Endothelial cell of umbilical vein (primary cell): ENCODE data around the gene LRWD1. TPM values are rescaled to one million over a fixed set of nuclear protein-coding genes. Genes with fewer than 3 reads are reported as not detected.

Experiments used
- BruUV-seq: library from RNA; stranded (reverse); fragments of 400-500 nt; replicated peaks from 2 replicates; lab custom pipeline; 2021; lab: Mats Ljungman, UMichigan
- CTCF ChIA-PET: fragments of 300-600, 350-600 bp; sonication (Branson Sonifier 250); formaldehyde crosslinking; loops from one replicate; lab custom pipeline; 2021; ENCODE audit warnings: antibody characterized with exemption, inconsistent platforms; lab: Charles Lee
- POLR2A ChIA-PET: fragments of 300-600, 350-600 bp; sonication (Branson Sonifier 250); formaldehyde crosslinking; loops from one replicate; lab custom pipeline; 2021; ENCODE audit warnings: antibody characterized with exemption, inconsistent platforms; lab: Charles Lee
- DNase-seq: peaks from one replicate; pipeline ENCODE4 v3.0.0-alpha.2; 2011; ENCODE audit warnings: low read depth, low spot score
- FAIRE-seq: peaks from 2 replicates; lab custom pipeline; 2011; peaks lifted over from hg19 to GRCh38; lab: Jason Lieb, UNC
- H2AFZ ChIP-seq: 2 replicates; pipeline ENCODE4 v1.6.0; 2012; ENCODE audit warnings: low read depth, low read length, control low read depth, inconsistent platforms
- H3K27ac ChIP-seq: 2 replicates; pipeline ENCODE4 v1.5.1; 2011; ENCODE audit warnings: low read depth, mild to moderate bottlenecking, control low read depth, low read length, moderate library complexity; ENCODE audit not compliant: insufficient read depth
- H3K27me3 ChIP-seq, 2 experiments: 2 replicates each; pipeline versions ENCODE4 v1.6.0 to v1.6.1; 2011; ENCODE audit warnings: low read length in 2 of 2, mixed read lengths in 1 of 2; ENCODE audit not compliant: control insufficient read depth in 2 of 2, insufficient read depth in 2 of 2
- H3K36me3 ChIP-seq, 2 experiments: 2 replicates in 1 of 2; 3 replicates in 1 of 2; pipeline ENCODE4 v1.5.1; 2011; ENCODE audit warnings: low read length in 2 of 2, mild to moderate bottlenecking in 1 of 2, moderate library complexity in 1 of 2; ENCODE audit not compliant: control insufficient read depth in 2 of 2, insufficient read depth in 2 of 2; ENCODE audit errors: extremely low read depth in 1 of 2
- H3K4me1 ChIP-seq: 3 replicates; pipeline ENCODE4 v1.5.1; 2011; ENCODE audit warnings: mild to moderate bottlenecking, low read length; ENCODE audit not compliant: control insufficient read depth, insufficient read depth; ENCODE audit errors: extremely low read depth
- H3K4me2 ChIP-seq: 2 replicates; pipeline ENCODE4 v1.6.1; 2011; ENCODE audit warnings: low read length, control low read depth, mixed read lengths; ENCODE audit not compliant: insufficient read depth
- H3K4me3 ChIP-seq, 3 experiments: fragments of 200-600 bp in 1 of 3; sonication (generic), shearing (Covaris generic) in 1 of 3; replicated peaks in 1 of 3; 2 replicates each; pipeline ENCODE4 v1.5.1; 2011 to 2016; ENCODE audit warnings: control low read depth in 3 of 3, low read length in 3 of 3, mild to moderate bottlenecking in 2 of 3, inconsistent platforms in 1 of 3, low read depth in 1 of 3, moderate library complexity in 1 of 3; ENCODE audit not compliant: insufficient read depth in 1 of 3
- H3K79me2 ChIP-seq: 2 replicates; pipeline ENCODE4 v1.6.0; 2012; ENCODE audit warnings: low read length, inconsistent platforms; ENCODE audit not compliant: control insufficient read depth, insufficient read depth
- H3K9ac ChIP-seq: replicated peaks from 2 replicates; pipeline ENCODE3; 2011; ENCODE audit warnings: low read length, control low read depth; ENCODE audit not compliant: insufficient read depth; ENCODE audit errors: extremely low read depth
- H3K9me1 ChIP-seq: replicated peaks from 3 replicates; pipeline ENCODE4 v1.6.0; 2011; ENCODE audit warnings: mild to moderate bottlenecking, low read length; ENCODE audit not compliant: control insufficient read depth, insufficient read depth; ENCODE audit errors: extremely low read depth
- H3K9me3 ChIP-seq: replicated peaks from 2 replicates; pipeline ENCODE4 v1.5.1; 2012; ENCODE audit warnings: low read length, inconsistent platforms; ENCODE audit not compliant: control insufficient read depth, insufficient read depth
- H4K20me1 ChIP-seq: replicated peaks from 2 replicates; pipeline ENCODE3; 2011; ENCODE audit warnings: mild to moderate bottlenecking, low read length; ENCODE audit not compliant: control insufficient read depth, insufficient read depth; ENCODE audit errors: extremely low read depth
- EZH2 ChIP-seq: IDR thresholded peaks from 2 replicates; pipeline ENCODE4 v1.6.1; 2012; ENCODE audit warnings: borderline replicate concordance, low read depth, mild to moderate bottlenecking, moderate library complexity, low read length, inconsistent platforms; ENCODE audit not compliant: severe bottlenecking
- FOS ChIP-seq: IDR thresholded peaks from 2 replicates; pipeline ENCODE4 v1.6.1; 2011; ENCODE audit warnings: mild to moderate bottlenecking, low read length, moderate library complexity, borderline replicate concordance; ENCODE audit not compliant: insufficient read depth
- GATA2 ChIP-seq: IDR thresholded peaks from 2 replicates; pipeline ENCODE4 v1.7.0; 2011; ENCODE audit warnings: low read depth, mild to moderate bottlenecking, moderate library complexity, mixed read lengths, low read length; ENCODE audit not compliant: insufficient read length, insufficient read depth
- JUN ChIP-seq: IDR thresholded peaks from 2 replicates; pipeline ENCODE4 v1.6.1; 2011; ENCODE audit warnings: borderline replicate concordance, low read depth; ENCODE audit not compliant: insufficient read length, insufficient read depth
- MYC ChIP-seq: IDR thresholded peaks from one replicate; pipeline ENCODE4 v1.6.1; 2011; ENCODE audit warnings: mild to moderate bottlenecking, low read depth, low read length
- POLR2A ChIP-seq: IDR thresholded peaks from 2 replicates; pipeline ENCODE4 v1.6.1; 2012; ENCODE audit warnings: low read depth, mild to moderate bottlenecking, control low read depth, low read length
- POLR2AphosphoS5 ChIP-seq: IDR thresholded peaks from 2 replicates; pipeline ENCODE4 v1.6.1; 2012; ENCODE audit warnings: low read depth, mild to moderate bottlenecking, control low read depth, low read length, moderate library complexity; ENCODE audit not compliant: insufficient read depth
- dilution Hi-C: fragments of 300-500 bp; cut with MboI; formaldehyde crosslinking; loops from one replicate; pipeline ENCODE4 v1.15.0; 2019; ENCODE audit warnings: low sequenced_read_pairs; ENCODE audit not compliant: extremely low pct_ligation_motif_present
- intact Hi-C: fragments of 100-400 bp; cut with micrococcal nuclease; formaldehyde crosslinking; loops from one replicate; pipeline ENCODE4 v1.10.0; 2022
- polyA plus RNA-seq, 4 experiments: library from polyadenylated mRNA; depleted of rRNA in 3 of 4; stranded (reverse) in 3 of 4; unstranded in 1 of 4; fragments of >200 nt; gene quantifications; 2 replicates each; pipeline versions ENCODE4 v1.2.1 to v1.2.3, GENCODE V29; 2011 to 2012; ENCODE audit warnings: missing spikeins in 1 of 4
- total RNA-seq: library from RNA; stranded (reverse); gene quantifications from 2 replicates; pipeline ENCODE4 v1.2.3, GENCODE V29; 2021
- TF ChIP-seq, protein P1 (sequence below): IDR thresholded peaks from 2 replicates; pipeline ENCODE4 v1.6.1; 2011; ENCODE audit not compliant: insufficient read depth, insufficient read length
- TF ChIP-seq, protein P2 (sequence below), 2 donors: IDR thresholded peaks; 1 replicate in 1 of 2; 2 replicates in 1 of 2; pipeline ENCODE4 v1.5.1; 2011; ENCODE audit warnings: low read length in 2 of 2, mild to moderate bottlenecking in 2 of 2, moderate library complexity in 2 of 2, control low read depth in 1 of 2, inconsistent platforms in 1 of 2, low read depth in 1 of 2; ENCODE audit not compliant: insufficient read depth in 1 of 2; ENCODE audit errors: extremely low read depth in 1 of 2

The LRWD1 gene
- total and polyA plus RNA-seq, 2 donors (not counting 3 experiments of a cell fraction or from before 2014, with no cell fraction given) = 21.7 to 22.7 TPM

DNA sequence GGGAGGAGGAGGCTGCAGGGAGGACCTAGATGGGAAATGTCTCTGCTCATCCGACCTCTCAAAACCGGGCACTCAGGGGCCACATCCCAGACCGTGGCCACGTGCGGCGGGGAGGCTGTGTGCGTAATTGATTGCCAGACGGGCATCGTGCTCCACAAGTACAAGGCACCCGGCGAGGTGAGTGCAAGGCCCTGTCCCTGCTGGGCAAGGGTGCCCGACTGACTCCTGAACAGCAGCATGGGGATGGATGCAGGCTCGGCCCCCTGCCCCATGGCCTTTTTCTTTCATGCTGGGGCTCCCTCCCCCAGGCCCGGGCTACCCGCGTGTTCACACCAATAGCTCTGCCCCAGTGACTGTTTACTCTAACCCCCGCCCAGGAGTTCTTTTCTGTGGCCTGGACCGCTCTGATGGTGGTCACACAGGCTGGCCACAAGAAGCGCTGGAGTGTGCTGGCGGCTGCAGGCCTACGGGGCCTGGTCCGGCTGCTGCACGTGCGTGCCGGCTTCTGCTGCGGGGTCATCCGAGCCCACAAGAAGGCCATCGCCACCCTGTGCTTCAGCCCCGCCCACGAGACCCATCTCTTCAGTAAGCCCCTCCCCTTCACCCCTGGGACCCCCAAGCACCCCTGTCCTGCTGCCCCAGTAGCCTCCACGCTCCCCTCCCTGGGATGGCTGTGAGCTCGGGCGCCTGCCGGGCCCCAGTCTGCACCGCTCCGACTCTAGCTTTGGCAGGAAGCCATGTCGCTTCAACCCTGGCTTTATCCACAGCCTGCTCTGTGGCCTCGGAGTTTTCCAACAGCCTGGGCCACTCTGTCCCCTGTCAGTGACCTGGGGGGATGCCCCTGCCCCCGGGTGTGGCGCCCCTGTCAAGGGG, 3.9 kb downstream of the LRWD1 start:
- no peak for DNase-seq
- no peak overlapping the region for H3K27ac ChIP-seq
- no peaks in the 10 kb centered on the region for H3K9me3 ChIP-seq
- CTCF ChIA-PET = interaction anchor here (1.8 kb wide), 1 partner anchor 27 kb away, joined by 8 read pairs; no protein-coding TSS in a partner anchor
- dilution Hi-C loops = no loop called here
- H2AFZ ChIP-seq = no peak overlapping the region
- intact Hi-C loops = no loop called here
- FAIRE-seq = no peak
- no peaks in the 10 kb centered on the region for H4K20me1 ChIP-seq
- no peak overlapping the region for H3K4me2 ChIP-seq
- no peaks in the 10 kb centered on the region for H3K9me1 ChIP-seq
- H3K9ac ChIP-seq = no peak overlapping the region
- H3K4me3 ChIP-seq = no peak overlapping the region
- TF ChIP-seq MYC (no peak), FOS (no peak), JUN (no peak), GATA2 (no peak), POLR2A (no peak), POLR2AphosphoS5 (no peak), EZH2 (no peak)
- TF ChIP-seq, protein P1, sequence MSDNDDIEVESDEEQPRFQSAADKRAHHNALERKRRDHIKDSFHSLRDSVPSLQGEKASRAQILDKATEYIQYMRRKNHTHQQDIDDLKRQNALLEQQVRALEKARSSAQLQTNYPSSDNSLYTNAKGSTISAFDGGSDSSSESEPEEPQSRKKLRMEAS = no peak
- TF ChIP-seq, protein P2, sequence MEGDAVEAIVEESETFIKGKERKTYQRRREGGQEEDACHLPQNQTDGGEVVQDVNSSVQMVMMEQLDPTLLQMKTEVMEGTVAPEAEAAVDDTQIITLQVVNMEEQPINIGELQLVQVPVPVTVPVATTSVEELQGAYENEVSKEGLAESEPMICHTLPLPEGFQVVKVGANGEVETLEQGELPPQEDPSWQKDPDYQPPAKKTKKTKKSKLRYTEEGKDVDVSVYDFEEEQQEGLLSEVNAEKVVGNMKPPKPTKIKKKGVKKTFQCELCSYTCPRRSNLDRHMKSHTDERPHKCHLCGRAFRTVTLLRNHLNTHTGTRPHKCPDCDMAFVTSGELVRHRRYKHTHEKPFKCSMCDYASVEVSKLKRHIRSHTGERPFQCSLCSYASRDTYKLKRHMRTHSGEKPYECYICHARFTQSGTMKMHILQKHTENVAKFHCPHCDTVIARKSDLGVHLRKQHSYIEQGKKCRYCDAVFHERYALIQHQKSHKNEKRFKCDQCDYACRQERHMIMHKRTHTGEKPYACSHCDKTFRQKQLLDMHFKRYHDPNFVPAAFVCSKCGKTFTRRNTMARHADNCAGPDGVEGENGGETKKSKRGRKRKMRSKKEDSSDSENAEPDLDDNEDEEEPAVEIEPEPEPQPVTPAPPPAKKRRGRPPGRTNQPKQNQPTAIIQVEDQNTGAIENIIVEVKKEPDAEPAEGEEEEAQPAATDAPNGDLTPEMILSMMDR (IDR thresholded peaks at IDR 0.05; ENCODE audit: extremely low read depth in 1 of 2, insufficient read depth in 1 of 2, low read depth in 1 of 2, low read length in 2 of 2) = no peak
- peaks cover 2 to 22% of the 10 kb centered on the region in 2 experiments for H3K36me3 ChIP-seq
- peaks cover 7% of the 10 kb centered on the region for H3K4me1 ChIP-seq
- POLR2A ChIA-PET = no interaction called here
- no peaks in the 10 kb centered on the region for H3K27me3 ChIP-seq
- H3K79me2 ChIP-seq = peaks cover 3% of the 10 kb centered on the region
- no TSS peak for BruUV-seq
